ENCODE data around the gene CBLN3.

CBLN3 gene

DNA sequence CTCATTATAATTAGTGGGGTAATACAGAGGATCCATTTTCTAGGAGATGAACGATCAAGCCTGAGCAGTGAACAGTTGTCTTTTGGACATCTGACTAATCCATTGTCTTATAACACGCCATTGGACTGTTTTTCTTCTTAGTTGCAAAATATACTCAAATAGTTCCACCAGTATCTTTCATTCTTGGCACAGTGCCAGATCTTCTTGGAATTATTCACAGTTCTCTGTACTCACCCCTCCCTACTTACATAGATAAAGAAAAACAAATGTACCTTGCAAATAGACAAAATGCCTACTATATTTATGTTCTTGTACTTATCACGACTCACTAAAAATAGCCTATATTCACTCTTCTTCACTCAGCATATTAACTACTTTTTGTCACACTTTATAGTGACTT, 3.8 kb downstream of the CBLN3 start:
- Mint-ChIP-seq H3K27ac (peak overlapping the region; percentile 28), H3K36me3 (no peaks in the 10 kb centered on the region), H3K4me1 (peaks cover 7% of the 10 kb centered on the region), H3K9me3 (no peaks in the 10 kb centered on the region), H3K27me3 (no peaks in the 10 kb centered on the region), H3K4me3 (no peak overlapping the region)
- no peak for DNase-seq (ENCODE audit: low spot score in 2 of 2)
- ATAC-seq (ENCODE audit: low read depth): no peak

DNA sequence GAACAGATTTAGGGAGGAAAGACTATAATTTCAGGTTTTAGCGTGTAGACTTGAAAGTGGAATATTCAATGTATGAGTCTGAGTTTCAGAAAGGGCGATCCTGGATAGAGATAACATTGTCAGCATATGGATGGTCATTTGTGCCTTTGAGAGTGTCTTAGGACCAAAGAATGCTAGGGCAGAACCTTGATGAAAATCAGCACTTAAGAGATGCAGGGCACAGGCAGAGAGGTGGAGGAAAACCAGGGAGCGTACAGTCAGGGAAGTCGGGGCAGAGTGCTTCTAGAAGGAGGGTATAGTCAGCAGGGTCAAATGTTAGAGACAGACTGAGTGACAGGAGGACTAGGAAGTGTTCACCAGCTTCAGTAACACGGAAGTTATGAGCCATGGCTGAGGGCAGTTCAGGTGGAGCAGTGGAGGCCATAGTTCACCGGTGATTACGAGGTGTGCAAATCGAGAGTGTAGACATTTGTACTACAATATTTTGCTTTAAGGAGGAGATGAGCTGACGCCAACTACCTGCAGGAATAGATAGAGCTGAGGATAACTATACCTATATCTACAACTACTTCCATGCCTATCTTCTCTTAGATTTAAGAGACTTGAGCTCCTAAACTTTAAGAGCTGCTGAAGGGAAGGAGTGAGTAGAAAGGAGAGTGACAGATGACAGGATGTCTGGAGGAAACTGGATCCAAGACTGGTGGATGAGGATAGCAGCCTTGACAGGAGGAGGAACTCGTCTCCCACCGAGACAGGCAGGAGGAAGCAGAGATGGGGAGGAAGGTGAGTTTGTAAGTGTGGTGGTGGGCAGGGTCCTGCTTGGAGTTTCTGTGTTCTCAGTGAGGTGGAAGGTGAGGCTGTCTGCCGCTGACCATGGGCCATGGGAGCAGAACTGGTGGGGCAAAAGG, 6.5 kb downstream of the CBLN3 start:
- no peaks in the 10 kb centered on the region for H3K36me3 Mint-ChIP-seq
- H3K9me3 Mint-ChIP-seq: no peaks in the 10 kb centered on the region
- ATAC-seq (ENCODE audit: low read depth): no peak
- no peaks in the 10 kb centered on the region for H3K4me1 Mint-ChIP-seq
- no peak overlapping the region for H3K27ac Mint-ChIP-seq
- DNase-seq (ENCODE audit: low spot score in 2 of 2): no peak
- H3K4me3 Mint-ChIP-seq: no peak overlapping the region
- peaks cover 11% of the 10 kb centered on the region for H3K27me3 Mint-ChIP-seq

DNA sequence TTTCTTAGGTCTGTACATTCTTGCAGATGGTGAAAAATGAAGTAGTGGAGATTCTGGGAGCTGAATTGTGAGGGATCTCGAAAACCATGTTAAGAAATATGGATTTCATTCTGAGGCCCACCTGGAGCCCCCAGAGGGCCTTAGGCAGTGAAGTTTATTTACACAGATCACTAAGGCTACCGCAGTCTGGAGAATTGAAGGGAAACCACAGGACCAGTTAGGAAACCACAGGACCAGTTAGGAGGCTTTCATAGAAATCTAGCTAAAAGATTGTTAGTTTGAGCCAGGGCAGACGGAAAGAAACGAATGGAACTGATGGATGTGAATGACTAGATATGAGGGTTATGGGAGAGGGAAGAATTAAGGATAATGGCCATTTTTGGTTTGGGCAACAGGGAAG, 7.2 kb downstream of the CBLN3 start:
- peaks cover 11% of the 10 kb centered on the region for H3K27me3 Mint-ChIP-seq
- H3K4me1 Mint-ChIP-seq: no peaks in the 10 kb centered on the region
- no peak for ATAC-seq (ENCODE audit: low read depth)
- no peak for DNase-seq (ENCODE audit: low spot score in 2 of 2)
- no peak overlapping the region for H3K27ac Mint-ChIP-seq
- H3K36me3 Mint-ChIP-seq: no peaks in the 10 kb centered on the region
- no peaks in the 10 kb centered on the region for H3K9me3 Mint-ChIP-seq
- H3K4me3 Mint-ChIP-seq: no peak overlapping the region

DNA sequence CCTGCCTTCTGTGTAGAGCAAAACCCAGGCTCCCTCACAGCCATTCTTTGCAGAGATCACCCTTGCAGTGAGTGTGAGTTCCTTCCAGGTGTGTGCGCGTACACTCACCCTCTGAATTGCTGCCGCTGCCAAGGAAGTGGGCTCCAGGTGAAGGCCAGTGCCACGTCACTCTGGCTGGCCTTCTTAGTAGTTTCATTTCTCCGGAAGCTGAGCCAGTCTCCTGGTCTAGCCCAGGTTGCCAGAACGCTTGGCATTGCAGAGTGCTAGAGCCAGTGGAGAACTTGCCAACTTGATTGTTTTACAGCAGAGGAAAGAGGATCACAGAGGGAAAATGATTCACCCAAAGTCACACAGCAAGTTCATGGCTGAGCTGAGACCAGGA, 11.0 kb downstream of the CBLN3 start:
- Mint-ChIP-seq H3K4me3 (no peak overlapping the region), H3K27me3 (peaks cover 24% of the 10 kb centered on the region), H3K9me3 (no peaks in the 10 kb centered on the region), H3K4me1 (no peaks in the 10 kb centered on the region), H3K36me3 (no peaks in the 10 kb centered on the region), H3K27ac (no peak overlapping the region)
- DNase-seq (ENCODE audit: low spot score in 2 of 2) (no peak), ATAC-seq (ENCODE audit: low read depth) (no peak)

DNA sequence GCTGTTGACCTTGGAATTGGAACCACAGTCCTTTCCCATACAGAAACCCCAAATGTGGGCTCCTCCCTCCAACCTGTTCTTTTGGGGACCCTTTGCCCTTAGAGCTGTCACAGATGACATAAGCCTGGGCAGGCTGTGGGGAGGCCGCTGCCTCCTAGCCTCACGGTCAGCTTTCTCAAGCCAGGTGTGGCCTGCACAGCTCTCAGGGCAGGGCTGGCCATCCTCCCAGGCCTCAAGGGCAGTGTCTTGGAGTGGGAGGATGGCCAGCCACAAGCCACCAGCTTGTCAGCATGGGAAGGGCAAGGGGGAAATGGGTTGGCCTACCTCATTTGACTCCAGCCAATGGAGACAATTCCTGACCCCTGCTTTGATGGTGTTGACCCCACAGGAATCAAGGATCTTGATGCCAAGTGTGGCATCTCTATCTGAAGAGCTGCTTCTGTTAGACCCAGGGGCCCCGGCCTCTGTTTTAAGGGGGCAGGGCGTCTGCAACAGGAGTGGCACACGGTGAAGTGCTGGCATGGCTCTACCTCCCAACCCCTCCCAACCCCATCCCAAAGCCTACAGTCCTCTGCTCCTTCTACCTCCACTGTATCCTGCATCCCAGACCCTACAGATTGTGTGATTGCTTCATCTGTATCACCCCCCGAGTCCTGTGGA, 11.5 kb downstream of the CBLN3 start:
- Mint-ChIP-seq H3K27ac (no peak overlapping the region), H3K36me3 (no peaks in the 10 kb centered on the region), H3K9me3 (no peaks in the 10 kb centered on the region)

GRCh38 chr14:24416932-24417619, 12.4 kb downstream of the CBLN3 start:
- Mint-ChIP-seq H3K4me3 (no peak overlapping the region), H3K9me3 (no peaks in the 10 kb centered on the region), H3K36me3 (no peaks in the 10 kb centered on the region), H3K27ac (no peak overlapping the region), H3K27me3 (peaks cover 24% of the 10 kb centered on the region), H3K4me1 (no peaks in the 10 kb centered on the region)
- DNase-seq (ENCODE audit: low spot score in 2 of 2) (no peak), ATAC-seq (ENCODE audit: low read depth) (no peak)

More for the DNA sequence above, 11.5 kb downstream of the CBLN3 start:
- Mint-ChIP-seq H3K27me3 (peaks cover 24% of the 10 kb centered on the region), H3K4me1 (no peaks in the 10 kb centered on the region), H3K4me3 (no peak overlapping the region)
- ATAC-seq (ENCODE audit: low read depth) (no peak), DNase-seq (ENCODE audit: low spot score in 2 of 2) (no peak)

DNA sequence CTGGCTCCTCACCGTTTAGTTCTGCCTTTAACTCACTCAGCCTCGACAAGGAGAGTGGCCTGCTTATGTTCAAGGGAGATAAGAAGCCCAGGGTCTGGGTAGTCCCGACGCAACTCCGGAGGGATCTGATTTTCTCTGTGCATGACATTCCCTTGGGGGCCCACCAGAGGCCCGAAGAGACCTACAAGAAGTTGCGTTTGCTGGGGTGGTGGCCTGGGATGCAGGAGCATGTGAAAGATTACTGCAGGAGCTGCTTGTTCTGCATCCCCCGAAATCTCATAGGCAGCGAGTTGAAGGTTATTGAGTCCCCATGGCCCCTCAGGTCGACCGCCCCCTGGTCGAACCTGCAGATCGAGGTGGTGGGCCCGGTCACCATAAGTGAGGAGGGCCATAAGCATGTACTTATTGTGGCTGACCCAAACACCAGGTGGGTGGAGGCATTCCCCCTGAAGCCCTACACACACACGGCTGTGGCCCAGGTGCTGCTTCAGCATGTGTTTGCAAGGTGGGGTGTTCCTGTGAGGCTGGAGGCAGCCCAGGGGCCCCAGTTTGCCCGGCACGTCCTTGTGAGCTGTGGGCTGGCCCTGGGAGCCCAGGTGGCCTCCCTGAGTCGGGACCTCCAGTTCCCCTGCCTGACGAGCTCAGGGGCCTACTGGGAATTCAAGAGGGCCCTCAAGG, 13.1 kb downstream of the CBLN3 start:
- H3K36me3 Mint-ChIP-seq: no peaks in the 10 kb centered on the region
- H3K4me3 Mint-ChIP-seq: no peak overlapping the region
- H3K9me3 Mint-ChIP-seq: no peaks in the 10 kb centered on the region
- ATAC-seq (ENCODE audit: low read depth) (no peak), DNase-seq (ENCODE audit: low spot score in 2 of 2) (no peak)
- no peaks in the 10 kb centered on the region for H3K4me1 Mint-ChIP-seq
- H3K27ac Mint-ChIP-seq: no peak overlapping the region
- H3K27me3 Mint-ChIP-seq: peaks cover 24% of the 10 kb centered on the region

DNA sequence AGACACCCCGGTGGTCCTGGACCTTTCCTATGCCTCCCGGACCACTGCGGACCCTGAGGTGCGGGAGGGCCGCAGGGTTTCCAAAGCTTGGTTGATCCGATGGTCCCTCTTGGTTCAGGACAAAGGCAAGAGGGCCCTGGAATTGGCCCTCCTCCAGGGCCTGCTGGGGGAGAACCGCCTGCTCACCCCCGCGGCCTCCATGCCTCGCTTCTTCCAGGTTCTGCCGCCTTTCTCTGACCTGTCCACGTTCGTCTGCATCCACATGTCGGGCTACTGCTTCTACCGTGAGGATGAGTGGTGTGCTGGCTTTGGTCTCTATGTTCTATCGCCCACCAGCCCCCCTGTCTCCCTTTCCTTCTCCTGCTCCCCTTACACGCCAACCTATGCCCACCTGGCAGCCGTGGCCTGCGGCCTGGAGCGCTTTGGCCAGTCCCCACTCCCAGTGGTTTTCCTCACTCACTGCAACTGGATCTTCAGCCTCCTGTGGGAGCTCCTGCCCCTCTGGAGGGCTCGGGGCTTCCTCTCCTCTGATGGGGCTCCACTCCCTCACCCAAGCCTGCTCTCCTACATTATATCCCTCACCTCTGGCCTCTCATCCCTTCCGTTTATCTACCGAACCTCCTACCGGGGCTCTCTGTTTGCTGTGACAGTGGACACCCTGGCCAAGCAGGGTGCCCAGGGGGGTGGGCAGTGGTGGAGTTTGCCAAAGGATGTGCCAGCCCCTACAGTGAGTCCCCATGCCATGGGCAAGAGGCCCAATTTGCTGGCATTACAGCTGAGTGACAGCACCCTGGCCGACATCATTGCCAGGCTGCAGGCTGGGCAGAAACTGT, 13.8 kb downstream of the CBLN3 start:
- Mint-ChIP-seq H3K4me3 (no peak overlapping the region), H3K27ac (no peak overlapping the region), H3K27me3 (peaks cover 28% of the 10 kb centered on the region), H3K36me3 (no peaks in the 10 kb centered on the region), H3K4me1 (no peaks in the 10 kb centered on the region), H3K9me3 (no peaks in the 10 kb centered on the region)
- ATAC-seq (ENCODE audit: low read depth): no peak
- no peak for DNase-seq (ENCODE audit: low spot score in 2 of 2)

- Mint-ChIP-seq H3K27me3 (peaks cover 27% of the 10 kb centered on the region), H3K4me1 (no peaks in the 10 kb centered on the region), H3K36me3 (no peaks in the 10 kb centered on the region), H3K9me3 (no peaks in the 10 kb centered on the region), H3K4me3 (no peak overlapping the region), H3K27ac (no peak overlapping the region)
- ATAC-seq (ENCODE audit: low read depth) (no peak), DNase-seq (ENCODE audit: low spot score in 2 of 2) (no peak)
Observed at GRCh38 chr14:24414732-24415420, 14.6 kb downstream of the CBLN3 start.

DNA sequence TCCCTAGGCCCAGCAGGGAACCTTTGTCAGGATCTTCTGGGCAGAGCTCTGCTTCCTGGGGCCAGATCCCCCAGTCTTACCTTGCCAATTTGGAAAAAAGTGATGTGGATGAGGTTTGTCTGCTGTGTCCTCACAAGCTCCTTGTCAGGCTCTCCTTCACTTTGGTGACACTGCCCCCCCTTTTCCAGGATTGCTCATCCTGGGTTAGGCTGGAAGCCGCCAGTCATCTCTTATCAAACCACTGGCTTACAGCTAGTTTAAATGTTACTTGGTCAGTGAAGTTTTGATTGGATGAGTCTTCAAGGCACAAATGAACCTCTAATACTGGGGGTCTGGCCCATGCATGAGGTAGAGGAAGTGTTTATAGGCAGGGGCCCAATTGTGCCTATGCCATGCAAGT, 15.4 kb downstream of the CBLN3 start:
- no peak overlapping the region for H3K27ac Mint-ChIP-seq
- no peaks in the 10 kb centered on the region for H3K4me1 Mint-ChIP-seq
- H3K36me3 Mint-ChIP-seq: no peaks in the 10 kb centered on the region
- ATAC-seq (ENCODE audit: low read depth) (no peak), DNase-seq (ENCODE audit: low spot score in 2 of 2) (no peak)
- H3K9me3 Mint-ChIP-seq: no peaks in the 10 kb centered on the region
- peaks cover 22% of the 10 kb centered on the region for H3K27me3 Mint-ChIP-seq
- H3K4me3 Mint-ChIP-seq: no peak overlapping the region

- Mint-ChIP-seq H3K4me3 (no peak overlapping the region), H3K36me3 (no peaks in the 10 kb centered on the region), H3K9me3 (no peaks in the 10 kb centered on the region), H3K27ac (no peak overlapping the region), H3K27me3 (peaks cover 23% of the 10 kb centered on the region), H3K4me1 (no peaks in the 10 kb centered on the region)
- DNase-seq (ENCODE audit: low spot score in 2 of 2) (peak; percentile 19 to 24), ATAC-seq (ENCODE audit: low read depth) (peak; percentile 70)
Observed at GRCh38 chr14:24411443-24412389, 17.8 kb downstream of the CBLN3 start.

- DNase-seq (ENCODE audit: low spot score in 2 of 2): no peak
- H3K4me1 Mint-ChIP-seq: no peaks in the 10 kb centered on the region
- no peak overlapping the region for H3K4me3 Mint-ChIP-seq
- H3K27ac Mint-ChIP-seq: no peak overlapping the region
- no peak for ATAC-seq (ENCODE audit: low read depth)
- peaks cover 22% of the 10 kb centered on the region for H3K27me3 Mint-ChIP-seq
- H3K9me3 Mint-ChIP-seq: no peaks in the 10 kb centered on the region
- H3K36me3 Mint-ChIP-seq: no peaks in the 10 kb centered on the region
Observed at GRCh38 chr14:24409956-24410355, 19.5 kb downstream of the CBLN3 start.

Measured in memory B cell (primary cell).